ENCODE results near the gene CCDC40.
"Not testable (repeated sequence)": the region's sequence is repeated elsewhere in the genome, so short reads cannot be mapped to it uniquely, and the experiment has no call there.

Gene CCDC40

GRCh38 chr17:80086616-80087015 is 50.2 kb downstream of the CCDC40 start:
- no peak for DNase-seq

- no peak for DNase-seq
These were observed 51.2 kb downstream of the CCDC40 start for GRCh38 chr17:80087346-80088265.

GRCh38 chr17:80089762-80090161 is 53.3 kb downstream of the CCDC40 start:
- DNase-seq: no peak

- not testable (repeated sequence) for DNase-seq
These were observed 53.7 kb downstream of the CCDC40 start for GRCh38 chr17:80090164-80090563.

GRCh38 chr17:80091376-80091775 is 54.9 kb downstream of the CCDC40 start:
- no peak for DNase-seq

GRCh38 chr17:80092959-80093358 is 56.5 kb downstream of the CCDC40 start:
- DNase-seq: no peak

GRCh38 chr17:80095038-80095843 is 58.8 kb downstream of the CCDC40 start:
- DNase-seq: no peak

GRCh38 chr17:80095844-80096475 is 59.5 kb downstream of the CCDC40 start:
- no peak for DNase-seq

GRCh38 chr17:80096561-80097021 is 60.1 kb downstream of the CCDC40 start:
- no peak for DNase-seq

GRCh38 chr17:80097127-80097621 is 60.7 kb downstream of the CCDC40 start:
- no peak for DNase-seq

- DNase-seq: no peak
These were observed 61.6 kb downstream of the CCDC40 start for GRCh38 chr17:80097844-80098691.

GRCh38 chr17:80099291-80100034 is 63.0 kb downstream of the CCDC40 start:
- DNase-seq: no peak

- no peak for DNase-seq
These were observed 63.5 kb downstream of the CCDC40 start for GRCh38 chr17:80100035-80100323.

- DNase-seq: peak; percentile 90
These were observed 64.8 kb downstream of the CCDC40 start, which contains the start of gene GAA for GRCh38 chr17:80101011-80101945. GAA (plus strand) TSS chr17:80101581; CDS start chr17:80104587, 3,006 bp downstream.

GRCh38 chr17:80101946-80102663 is 65.7 kb downstream of the CCDC40 start:
- peak; percentile 41 for DNase-seq

GRCh38 chr17:80102664-80103448 is 66.4 kb downstream of the CCDC40 start:
- DNase-seq: no peak

- DNase-seq: no peak
These were observed 67.1 kb downstream of the CCDC40 start for GRCh38 chr17:80103449-80104085.

GRCh38 chr17:80104321-80104955 is 68.0 kb downstream of the CCDC40 start:
- no peak for DNase-seq
